Naive thymus-derived CD4-positive, alpha-beta T cell (primary cell): ENCODE measurements around the gene ZBED4. TPM values are rescaled to one million over a fixed set of nuclear protein-coding genes. Genes with fewer than 3 reads are reported as not detected.

Experiments used
- ATAC-seq: fragments of 150-1000 bp; cut with Tn5 transposase; 2 replicates; pipeline ENCODE4 v1.10.0; 2021; ENCODE audit warnings: mild to moderate bottlenecking, moderate library complexity
- CTCF ChIA-PET: fragments of 350-600 bp; sonication (Branson Sonifier 250); formaldehyde crosslinking; loops from one replicate; lab custom pipeline; 2021; ENCODE audit warnings: antibody characterized with exemption; lab: Charles Lee
- POLR2A ChIA-PET: fragments of 350-600 bp; sonication (Branson Sonifier 250); formaldehyde crosslinking; loops from one replicate; lab custom pipeline; 2021; ENCODE audit warnings: antibody characterized with exemption, inconsistent platforms; lab: Charles Lee
- DNase-seq, 9 donors: peaks; one replicate each; pipeline versions ENCODE4 v3.0.0 to v3.0.0-alpha.2; 2020 to 2022; ENCODE audit warnings: mixed read lengths in 1 of 9
- H3K27ac ChIP-seq: one replicate; pipeline ENCODE4 v1.7.0; 2013; ENCODE audit warnings: mild to moderate bottlenecking, low read depth, low read length, moderate library complexity
- H3K27me3 ChIP-seq, 2 donors: one replicate each; pipeline ENCODE4 v1.7.0; 2013; ENCODE audit warnings: low read length in 2 of 2, mild to moderate bottlenecking in 2 of 2, moderate library complexity in 2 of 2; ENCODE audit not compliant: control insufficient read depth in 2 of 2, insufficient read depth in 2 of 2
- H3K36me3 ChIP-seq, 3 experiments: 1 replicate in 2 of 3; 2 replicates in 1 of 3; pipeline ENCODE4 v1.7.0; 2013; ENCODE audit warnings: low read length in 3 of 3, mild to moderate bottlenecking in 3 of 3, moderate library complexity in 1 of 3; ENCODE audit not compliant: insufficient read depth in 3 of 3, control insufficient read depth in 2 of 3
- H3K4me1 ChIP-seq, 2 donors: one replicate each; pipeline ENCODE4 v1.7.0; 2013; ENCODE audit warnings: low read length in 2 of 2, mild to moderate bottlenecking in 2 of 2, moderate library complexity in 1 of 2; ENCODE audit not compliant: control insufficient read depth in 2 of 2, insufficient read depth in 2 of 2
- H3K4me3 ChIP-seq: 2 replicates; pipeline ENCODE4 v1.7.0; 2013; ENCODE audit warnings: mild to moderate bottlenecking, low read length
- H3K9me3 ChIP-seq, 3 experiments: 1 replicate in 2 of 3; 2 replicates in 1 of 3; pipeline ENCODE4 v1.7.0; 2013; ENCODE audit warnings: low read length in 3 of 3; ENCODE audit not compliant: control insufficient read depth in 2 of 3
- H3K27ac Mint-ChIP-seq, 9 donors: one replicate each; pipeline ENCODE4 v1.8.0; 2020 to 2022; ENCODE audit warnings: mixed read lengths in 9 of 9, mild to moderate bottlenecking in 8 of 9, moderate library complexity in 5 of 9, inconsistent platforms in 2 of 9
- H3K27me3 Mint-ChIP-seq, 5 donors: one replicate each; pipeline ENCODE4 v1.8.0; 2021 to 2022; ENCODE audit warnings: mixed read lengths in 5 of 5, mild to moderate bottlenecking in 1 of 5
- H3K36me3 Mint-ChIP-seq, 5 donors: one replicate each; pipeline ENCODE4 v1.8.0; 2020 to 2022; ENCODE audit warnings: mixed read lengths in 5 of 5, mild to moderate bottlenecking in 3 of 5, inconsistent platforms in 1 of 5
- H3K4me1 Mint-ChIP-seq, 7 donors: one replicate each; pipeline ENCODE4 v1.8.0; 2020 to 2022; ENCODE audit warnings: mixed read lengths in 7 of 7, mild to moderate bottlenecking in 3 of 7, inconsistent platforms in 1 of 7
- H3K4me3 Mint-ChIP-seq, 10 donors: one replicate each; pipeline ENCODE4 v1.8.0; 2020 to 2022; ENCODE audit warnings: mild to moderate bottlenecking in 10 of 10, mixed read lengths in 10 of 10, moderate library complexity in 6 of 10, inconsistent platforms in 2 of 10
- H3K9me3 Mint-ChIP-seq, 11 donors: one replicate each; pipeline ENCODE4 v1.8.0; 2020 to 2022; ENCODE audit warnings: mixed read lengths in 11 of 11, mild to moderate bottlenecking in 4 of 11, inconsistent platforms in 1 of 11, moderate library complexity in 1 of 11
- intact Hi-C, 2 donors: fragments of 100-400 bp; cut with micrococcal nuclease; formaldehyde crosslinking; loops; one replicate each; pipeline ENCODE4 v1.15.1; 2023
- polyA plus RNA-seq, 2 donors: library from polyadenylated mRNA; unstranded; fragments of 300-500 nt; fragmentation: Illumina TruSeq; gene quantifications; one replicate each; pipeline ENCODE4 v1.2.3, GENCODE V29; 2021
- total RNA-seq, 6 experiments: library from RNA in 5 of 6; stranded (reverse) in 5 of 6; gene quantifications; 1 replicate in 5 of 6; 2 replicates in 1 of 6; pipeline ENCODE4 v1.2.3 and lab custom pipeline; 2021 to 2026

ZBED4 gene
- total and polyA plus RNA-seq, 7 experiments from 2014 or later = 6.0 to 20.1 (median 16.3) TPM

- Histone ChIP-seq H3K27ac (no peak overlapping the region), H3K4me3 (no peak overlapping the region), H3K4me1 (peaks cover 0 to 13% of the 10 kb centered on the region in 2 donors), H3K9me3 (no peaks in the 10 kb centered on the region), H3K36me3 (no peaks in the 10 kb centered on the region), H3K27me3 (no peaks in the 10 kb centered on the region)
- Mint-ChIP-seq H3K4me3 (peak overlapping the region in 8 of 10 donors; percentile 33 to 80 (median 58)), H3K9me3 (no peaks in the 10 kb centered on the region), H3K4me1 (peaks cover 10 to 30% (median 18%) of the 10 kb centered on the region in 7 donors), H3K27ac (peak overlapping the region in 3 of 9 donors; percentile 12 to 51 (median 49)), H3K36me3 (no peaks in the 10 kb centered on the region), H3K27me3 (peaks cover 0 to 54% (median 0%) of the 10 kb centered on the region in 5 donors)
- POLR2A ChIA-PET = interaction anchor here (0.5 to 1.7 kb wide), 5 partner anchors 9 to 180 kb away, joined by 3 to 16 read pairs (median 4); no protein-coding TSS in a partner anchor
- CTCF ChIA-PET = interaction anchor here (0.7 to 1.0 kb wide), 2 partner anchors 8 to 58 kb away, joined by 3 read pairs; no protein-coding TSS in a partner anchor
- DNase-seq (no peak), ATAC-seq (no peak)
- intact Hi-C loops = loop anchor here in 1 of 2 donors (1.0 kb wide), 1 partner anchor 9 kb away; no protein-coding TSS in a partner anchor
Measured at GRCh38 chr22:49847751-49848689, 5.6 kb upstream of the ZBED4 start.

GRCh38 chr22:49848690-49849160, 4.9 kb upstream of the ZBED4 start:
- CTCF ChIA-PET = no interaction called here
- DNase-seq (no peak), ATAC-seq (no peak)
- intact Hi-C loops = loop anchor here (1.0 kb wide), 1 partner anchor 9 kb away; no protein-coding TSS in a partner anchor
- POLR2A ChIA-PET = interaction anchor here (1.7 kb wide), 1 partner anchor 10 kb away, joined by 16 read pairs; no protein-coding TSS in a partner anchor
- peak overlapping the region; percentile 21 for H3K27ac ChIP-seq
- H3K4me3 ChIP-seq = peak overlapping the region; percentile 39
- no peaks in the 10 kb centered on the region for H3K27me3 ChIP-seq
- H3K4me1 Mint-ChIP-seq = peaks cover 10 to 31% (median 19%) of the 10 kb centered on the region in 7 donors
- peaks cover 0 to 13% of the 10 kb centered on the region in 2 donors for H3K4me1 ChIP-seq
- H3K36me3 ChIP-seq = no peaks in the 10 kb centered on the region
- no peaks in the 10 kb centered on the region for H3K36me3 Mint-ChIP-seq
- H3K27ac Mint-ChIP-seq = no peak overlapping the region
- no peaks in the 10 kb centered on the region for H3K9me3 ChIP-seq
- no peaks in the 10 kb centered on the region for H3K9me3 Mint-ChIP-seq
- H3K4me3 Mint-ChIP-seq = peak overlapping the region in 6 of 10 donors; percentile 13 to 80 (median 56)
- peaks cover 0 to 53% (median 0%) of the 10 kb centered on the region in 5 donors for H3K27me3 Mint-ChIP-seq

- intact Hi-C loops = loop anchor here (1.0 to 5.0 kb wide), 4 partner anchors 10 to 343 kb away; partner anchors contain the start of gene PIM3 (in 1 of the 2)
- no peaks in the 10 kb centered on the region for H3K9me3 ChIP-seq
- Mint-ChIP-seq H3K27ac (peak overlapping the region in 2 of 9 donors; percentile 13 to 67), H3K4me1 (peaks cover 11 to 31% (median 19%) of the 10 kb centered on the region in 7 donors), H3K4me3 (peak overlapping the region; percentile 54 to 80 (median 66)), H3K9me3 (peaks cover 0 to 1% (median 0%) of the 10 kb centered on the region in 11 donors), H3K27me3 (peaks cover 0 to 51% (median 0%) of the 10 kb centered on the region in 5 donors), H3K36me3 (no peaks in the 10 kb centered on the region)
- no peaks in the 10 kb centered on the region for H3K27me3 ChIP-seq
- DNase-seq (peak in 1 of 9 donors; percentile 24), ATAC-seq (no peak)
- no peaks in the 10 kb centered on the region for H3K36me3 ChIP-seq
- H3K27ac ChIP-seq = peak overlapping the region; percentile 21
- peak overlapping the region; percentile 39 for H3K4me3 ChIP-seq
- POLR2A ChIA-PET = interaction anchor here (1.5 kb wide), 1 partner anchor 11 kb away, joined by 3 read pairs; no protein-coding TSS in a partner anchor
- CTCF ChIA-PET = no interaction called here
- peaks cover under 1 to 13% of the 10 kb centered on the region in 2 donors for H3K4me1 ChIP-seq
Measured at GRCh38 chr22:49849161-49850020, 4.3 kb upstream of the ZBED4 start.

GRCh38 chr22:49850021-49850911, 3.4 kb upstream of the ZBED4 start:
- Mint-ChIP-seq H3K9me3 (peaks cover 0 to 3% (median 0%) of the 10 kb centered on the region in 11 donors), H3K27ac (peak overlapping the region in 6 of 9 donors; percentile 2 to 78 (median 60)), H3K27me3 (peaks cover 0 to 45% (median 0%) of the 10 kb centered on the region in 5 donors), H3K4me3 (peak overlapping the region; percentile 54 to 86 (median 68)), H3K36me3 (no peaks in the 10 kb centered on the region), H3K4me1 (peaks cover 19 to 39% (median 27%) of the 10 kb centered on the region in 7 donors)
- Histone ChIP-seq H3K27me3 (no peaks in the 10 kb centered on the region), H3K36me3 (no peaks in the 10 kb centered on the region), H3K4me3 (no peak overlapping the region), H3K9me3 (no peaks in the 10 kb centered on the region), H3K27ac (no peak overlapping the region), H3K4me1 (peaks cover 10 to 21% of the 10 kb centered on the region in 2 donors)
- ChIA-PET POLR2A (interaction anchor here (1.1 to 1.5 kb wide), 3 partner anchors 12 to 24 kb away, joined by 3 to 4 read pairs (median 4); no protein-coding TSS in a partner anchor), CTCF (no interaction called here)
- intact Hi-C loops = loop anchor here in 1 of 2 donors (5.0 kb wide), 3 partner anchors 63 to 342 kb away; partner anchors contain the start of gene PIM3
- ATAC-seq (no peak), DNase-seq (no peak)

GRCh38 chr22:49850959-49851802, 2.5 kb upstream of the ZBED4 start:
- H3K4me1 Mint-ChIP-seq = peaks cover 28 to 48% (median 37%) of the 10 kb centered on the region in 7 donors
- Histone ChIP-seq H3K27me3 (no peaks in the 10 kb centered on the region), H3K4me3 (no peak overlapping the region), H3K4me1 (peaks cover 14 to 30% of the 10 kb centered on the region in 2 donors), H3K27ac (no peak overlapping the region), H3K36me3 (no peaks in the 10 kb centered on the region), H3K9me3 (no peaks in the 10 kb centered on the region)
- no peak for ATAC-seq
- DNase-seq = no peak
- H3K27me3 Mint-ChIP-seq = peaks cover 0 to 35% (median 0%) of the 10 kb centered on the region in 5 donors
- ChIA-PET POLR2A (interaction anchor here (1.1 to 1.5 kb wide), 3 partner anchors 13 to 25 kb away, joined by 3 to 4 read pairs (median 4); no protein-coding TSS in a partner anchor), CTCF (no interaction called here)
- peak overlapping the region; percentile 63 to 86 (median 72) for H3K4me3 Mint-ChIP-seq
- peaks cover 0 to 3% (median 0%) of the 10 kb centered on the region in 11 donors for H3K9me3 Mint-ChIP-seq
- H3K36me3 Mint-ChIP-seq = no peaks in the 10 kb centered on the region
- H3K27ac Mint-ChIP-seq = peak overlapping the region; percentile 8 to 87 (median 76)
- intact Hi-C loops = loop anchor here in 1 of 2 donors (5.0 kb wide), 3 partner anchors 64 to 341 kb away; partner anchors contain the start of gene PIM3
